Kidney epithelial cell (primary cell): ENCODE data around the gene TSPOAP1. TPM values are rescaled to one million over a fixed set of nuclear protein-coding genes. Genes with fewer than 3 reads are reported as not detected.

Experiments
- DNase-seq: peaks from one replicate; pipeline ENCODE4 v3.0.0-alpha.2; 2010; ENCODE audit warnings: low read depth
- H3K27me3 ChIP-seq: 2 replicates; pipeline ENCODE4 v1.6.0; 2011; ENCODE audit warnings: low read length; ENCODE audit not compliant: control insufficient read depth, insufficient read depth
- H3K36me3 ChIP-seq: 2 replicates; pipeline ENCODE4 v1.5.1; 2011; ENCODE audit warnings: low read length; ENCODE audit not compliant: control insufficient read depth, insufficient read depth
- H3K4me3 ChIP-seq: 2 replicates; pipeline ENCODE4 v1.5.1; 2011; ENCODE audit warnings: low read depth, mild to moderate bottlenecking, control low read depth, low read length
- total RNA-seq: library from RNA; depleted of rRNA; stranded (reverse); fragments of >200 nt; gene quantifications from 2 replicates; pipeline ENCODE4 v1.2.3, GENCODE V29; 2015
- TF ChIP-seq, protein P1 (sequence below): IDR thresholded peaks from 2 replicates; pipeline ENCODE4 v1.5.1; 2011; ENCODE audit warnings: mild to moderate bottlenecking, moderate library complexity, low read length, control low read depth, inconsistent platforms; ENCODE audit not compliant: insufficient read depth, poor library complexity, severe bottlenecking

TSPOAP1 gene
- total RNA-seq, 1 donor from 2014 or later: 9.4 TPM

DNA sequence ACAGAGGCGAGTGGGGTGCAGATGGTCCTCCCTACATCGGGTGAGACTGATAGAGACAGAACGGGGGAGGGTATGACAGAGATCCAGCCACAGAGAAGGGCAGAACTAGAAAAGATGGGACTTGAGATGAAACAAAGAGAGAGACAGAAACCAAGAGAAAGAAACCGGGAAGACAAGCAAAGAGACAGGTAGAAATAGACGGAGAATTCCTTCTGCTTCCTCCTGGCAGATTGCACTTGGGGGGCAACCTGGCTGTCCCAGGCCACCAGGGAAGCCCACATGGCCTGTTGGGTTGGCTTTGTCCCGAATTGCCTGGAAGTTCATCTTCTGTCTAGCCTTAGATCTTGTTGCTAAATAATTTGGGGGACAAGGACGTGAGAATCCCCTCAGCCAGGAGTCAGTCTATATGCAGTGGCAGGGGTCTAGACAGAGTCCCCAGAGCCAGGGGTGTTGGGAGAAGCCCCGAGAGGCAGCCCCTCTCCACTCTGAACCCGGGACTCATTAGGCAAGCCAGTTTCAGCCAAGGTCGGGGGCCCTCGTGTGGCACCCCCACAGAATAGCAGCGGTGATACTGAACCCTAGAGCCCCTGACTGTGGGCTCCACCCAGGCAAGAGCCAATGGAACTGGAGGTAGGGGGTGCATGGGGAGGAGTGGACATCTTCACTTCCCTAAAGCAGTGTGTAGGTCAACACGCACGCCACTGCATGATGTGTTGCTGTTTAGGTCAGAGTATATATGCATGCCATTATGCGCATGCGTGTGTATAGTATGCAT lies 627 bp upstream of the TSPOAP1 start:
- TF ChIP-seq, protein P1, sequence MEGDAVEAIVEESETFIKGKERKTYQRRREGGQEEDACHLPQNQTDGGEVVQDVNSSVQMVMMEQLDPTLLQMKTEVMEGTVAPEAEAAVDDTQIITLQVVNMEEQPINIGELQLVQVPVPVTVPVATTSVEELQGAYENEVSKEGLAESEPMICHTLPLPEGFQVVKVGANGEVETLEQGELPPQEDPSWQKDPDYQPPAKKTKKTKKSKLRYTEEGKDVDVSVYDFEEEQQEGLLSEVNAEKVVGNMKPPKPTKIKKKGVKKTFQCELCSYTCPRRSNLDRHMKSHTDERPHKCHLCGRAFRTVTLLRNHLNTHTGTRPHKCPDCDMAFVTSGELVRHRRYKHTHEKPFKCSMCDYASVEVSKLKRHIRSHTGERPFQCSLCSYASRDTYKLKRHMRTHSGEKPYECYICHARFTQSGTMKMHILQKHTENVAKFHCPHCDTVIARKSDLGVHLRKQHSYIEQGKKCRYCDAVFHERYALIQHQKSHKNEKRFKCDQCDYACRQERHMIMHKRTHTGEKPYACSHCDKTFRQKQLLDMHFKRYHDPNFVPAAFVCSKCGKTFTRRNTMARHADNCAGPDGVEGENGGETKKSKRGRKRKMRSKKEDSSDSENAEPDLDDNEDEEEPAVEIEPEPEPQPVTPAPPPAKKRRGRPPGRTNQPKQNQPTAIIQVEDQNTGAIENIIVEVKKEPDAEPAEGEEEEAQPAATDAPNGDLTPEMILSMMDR: no peak
- H3K36me3 ChIP-seq: no peaks in the 10 kb centered on the region
- no peak overlapping the region for H3K4me3 ChIP-seq
- no peak for DNase-seq
- peaks cover 26% of the 10 kb centered on the region for H3K27me3 ChIP-seq

DNA sequence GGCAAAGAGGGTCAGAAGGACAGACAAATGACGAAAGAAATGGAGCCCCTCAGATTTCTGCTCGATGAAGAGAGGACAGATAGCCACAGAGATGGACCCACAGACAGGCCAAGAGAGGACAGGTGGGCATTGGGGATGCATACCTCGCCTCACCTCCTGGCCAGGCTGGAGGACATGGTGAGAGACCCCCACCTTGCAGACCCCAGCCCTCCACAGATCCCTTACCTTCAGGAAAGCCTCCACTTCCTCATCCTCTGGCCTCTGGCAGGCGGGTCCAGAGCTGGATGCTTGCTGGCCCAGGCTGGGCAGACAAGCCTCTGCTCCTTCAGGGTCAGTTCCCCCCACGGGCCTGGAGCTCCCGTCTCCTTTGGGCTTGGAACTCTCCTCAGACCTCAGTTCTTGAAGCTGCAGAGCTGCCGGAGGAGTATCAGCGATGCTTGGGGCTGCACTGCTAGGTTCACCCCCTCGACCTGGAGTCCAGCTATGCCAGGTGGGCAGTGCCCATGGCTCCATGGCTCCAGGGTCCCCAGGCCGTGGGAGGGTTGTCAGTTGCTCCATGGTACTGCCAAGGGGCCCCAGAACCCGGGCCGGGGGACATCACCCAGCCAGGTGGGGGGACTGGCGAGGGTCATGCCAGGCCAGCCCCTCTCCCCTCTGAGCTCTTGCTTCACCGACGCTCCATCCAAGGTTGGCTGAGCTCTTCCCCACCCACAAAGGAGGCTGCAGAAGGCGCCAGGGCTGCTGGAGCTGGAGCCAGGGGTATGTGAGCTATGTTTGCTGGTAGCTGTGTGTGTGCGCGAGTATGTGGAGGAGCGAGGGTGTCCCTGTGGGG lies 1.0 kb downstream of the TSPOAP1 start:
- no peak for DNase-seq
- H3K36me3 ChIP-seq: no peaks in the 10 kb centered on the region
- peaks cover 34% of the 10 kb centered on the region for H3K27me3 ChIP-seq
- H3K4me3 ChIP-seq: no peak overlapping the region
- TF ChIP-seq, protein P1: no peak

DNA sequence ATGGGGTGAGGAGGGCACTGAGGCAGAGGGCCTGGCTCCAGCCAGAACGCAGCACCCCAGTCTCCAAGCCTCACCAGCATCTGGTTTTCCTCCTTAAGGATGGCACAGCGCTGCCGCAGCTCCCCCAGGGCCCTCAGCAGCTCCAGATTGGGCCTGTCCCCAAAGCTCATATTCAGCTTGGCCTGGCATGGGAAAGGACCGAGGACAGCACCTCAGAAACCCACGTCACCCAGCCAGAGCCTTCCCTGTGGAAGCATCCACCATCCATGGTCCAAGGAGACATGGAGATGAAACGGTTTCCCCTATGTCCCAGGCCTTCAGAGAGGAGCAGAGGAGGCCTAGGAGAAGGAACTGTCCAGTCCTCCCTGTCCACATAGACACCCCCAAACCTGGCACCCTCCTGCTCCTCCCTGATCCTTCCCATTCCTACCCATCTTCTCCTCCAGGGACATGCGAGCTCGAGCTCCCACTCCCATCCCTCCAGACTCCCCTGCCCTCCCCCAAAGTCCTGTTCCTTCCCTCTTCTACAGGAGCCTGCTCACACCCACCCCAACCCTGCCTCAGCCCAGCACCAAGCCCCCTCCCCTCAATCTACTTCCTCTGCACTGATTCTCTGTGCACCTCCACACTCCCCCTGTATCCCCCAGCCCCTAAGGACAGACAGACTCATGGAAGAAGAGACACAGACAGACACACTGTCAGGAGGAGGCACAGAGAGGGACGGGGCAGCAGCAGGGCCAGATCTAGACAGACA lies 1.8 kb downstream of the TSPOAP1 start:
- Histone ChIP-seq H3K27me3 (peaks cover 34% of the 10 kb centered on the region), H3K4me3 (no peak overlapping the region), H3K36me3 (no peaks in the 10 kb centered on the region)
- DNase-seq: no peak
- TF ChIP-seq, protein P1: no peak

DNA sequence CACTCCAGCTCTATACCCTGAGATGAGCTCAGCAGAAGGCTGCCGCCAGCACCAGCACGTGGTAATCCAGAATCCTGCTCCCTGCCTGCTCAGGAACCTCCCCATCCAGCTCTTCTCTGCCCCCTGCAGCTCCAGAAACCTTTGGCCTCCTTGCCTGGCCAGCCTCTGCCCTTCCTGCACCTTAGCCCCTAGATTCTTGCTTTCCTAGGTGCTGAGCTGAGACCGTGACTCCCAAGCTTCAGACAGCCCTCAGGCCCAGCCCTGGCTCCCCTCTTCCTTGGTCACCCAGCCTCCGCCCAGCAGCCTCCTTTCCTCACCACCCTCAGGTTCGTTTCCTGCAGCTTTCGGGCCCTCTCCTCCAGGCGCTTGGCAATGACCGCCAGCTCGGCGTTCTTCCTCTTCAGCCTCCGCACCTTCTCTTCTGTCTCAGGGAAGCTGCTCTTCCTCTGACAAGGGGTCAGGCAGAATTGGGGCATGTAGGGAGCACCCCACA lies 2.6 kb downstream of the TSPOAP1 start:
- H3K36me3 ChIP-seq: no peaks in the 10 kb centered on the region
- TF ChIP-seq, protein P1: no peak

DNA sequence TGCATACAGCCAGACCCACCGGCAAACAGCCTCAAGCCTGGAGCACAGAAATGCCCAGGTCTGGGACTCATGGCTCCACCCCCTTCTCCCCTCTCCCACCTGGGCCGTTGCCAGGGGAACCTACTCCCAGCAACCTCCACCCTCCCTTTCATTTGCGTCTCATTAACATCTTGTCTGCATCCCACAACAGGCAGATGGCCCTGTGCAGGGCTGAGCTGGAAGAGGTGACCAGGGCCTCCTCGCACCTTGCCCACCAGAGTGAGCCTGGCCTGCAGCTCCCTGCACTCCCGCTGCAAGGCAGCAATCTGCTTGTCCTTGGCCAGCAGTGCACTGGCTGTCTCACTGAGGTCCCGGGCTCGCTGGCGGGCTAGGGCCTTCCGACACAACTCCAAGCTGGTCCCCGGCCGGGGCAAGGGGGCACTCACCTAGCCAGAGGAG lies 3.3 kb downstream of the TSPOAP1 start:
- Histone ChIP-seq H3K4me3 (no peak overlapping the region), H3K36me3 (no peaks in the 10 kb centered on the region), H3K27me3 (peaks cover 34% of the 10 kb centered on the region)
- TF ChIP-seq, protein P1: no peak
- no peak for DNase-seq

More for the DNA sequence above, 2.6 kb downstream of the TSPOAP1 start:
- Histone ChIP-seq H3K27me3 (peaks cover 34% of the 10 kb centered on the region), H3K4me3 (no peak overlapping the region)
- DNase-seq: no peak
